Psoas muscle (tissue), 8 donors: ENCODE results near the gene KRT10. TPM values are rescaled to one million over a fixed set of nuclear protein-coding genes. Genes with fewer than 3 reads are reported as not detected.

Experiments used
- ATAC-seq, 4 donors: fragments of 200-7000 bp; cut with Tn5 transposase; one replicate each; pipeline ENCODE4 v1.9.1; 2020; ENCODE audit warnings: moderate library complexity in 3 of 4, mild to moderate bottlenecking in 2 of 4
- DNase-seq, 2 donors: peaks; one replicate each; pipeline ENCODE4 v3.0.0-alpha.2; 2020
- H3K27ac ChIP-seq: fragments of 200-600 bp; one replicate; pipeline ENCODE4 v1.8.0; 2022
- H3K27me3 ChIP-seq, 3 donors: fragments of 200-600 bp in 1 of 3; one replicate each; pipeline versions ENCODE4 v1.6.1 to v1.8.0; 2013 to 2022; ENCODE audit warnings: low read length in 2 of 3, mild to moderate bottlenecking in 2 of 3, moderate library complexity in 1 of 3; ENCODE audit not compliant: insufficient read depth in 3 of 3
- H3K36me3 ChIP-seq, 2 donors: fragments of 200-600 bp in 1 of 2; one replicate each; pipeline versions ENCODE4 v1.6.1 to v1.8.0; 2013 to 2022; ENCODE audit warnings: low read depth in 1 of 2, mild to moderate bottlenecking in 1 of 2, moderate library complexity in 1 of 2; ENCODE audit not compliant: insufficient read depth in 1 of 2
- H3K4me1 ChIP-seq: fragments of 200-600 bp; one replicate; pipeline ENCODE4 v1.8.0; 2022
- H3K4me3 ChIP-seq: fragments of 200-600 bp; one replicate; pipeline ENCODE4 v1.8.0; 2022; ENCODE audit warnings: mild to moderate bottlenecking
- H3K9me3 ChIP-seq: fragments of 200-600 bp; one replicate; pipeline ENCODE4 v1.8.0; 2022
- WGBS, 3 donors: extraction: QIAGEN DNeasy Blood & Tissue Kit; methylation state at CpG; one replicate each; pipeline versions ENCODE4 v1.1.6 to v1.1.7; 2013; 5-methylcytosine and 5-hydroxymethylcytosine counted together
- intact Hi-C, 2 donors: fragments of 100-400 bp; cut with DNase I; formaldehyde crosslinking; loops; one replicate each; pipeline versions ENCODE4 v1.11.0 to v1.14.2; 2022
- polyA plus RNA-seq, 3 donors: library from polyadenylated mRNA; stranded (reverse); fragments of 200-250 nt; gene quantifications; one replicate each; pipeline ENCODE4 v1.2.3, GENCODE V29; 2013
- total RNA-seq, 4 donors: library from RNA; stranded (reverse); fragmentation: NEBNext Ultra II Directional in 2 of 4; extraction: Animal tissue kit (Norgen Biotek cat#: 25700) in 2 of 4; gene quantifications; one replicate each; pipeline versions ENCODE4 v1.2.1 to v1.2.4, GENCODE V29; 2021 to 2023
- TF ChIP-seq, protein P1 (sequence below): fragments of 200-600 bp; IDR thresholded peaks from one replicate; pipeline ENCODE4 v1.8.0; 2022; ENCODE audit warnings: antibody characterized with exemption
- donor health status: healthy with polysubstance abuse.
- donor health status: DM: no; HTN: no; CAD: no; lungs with moderate emphysema.
- donor health status: Bipolar disorder and iron deficiency.
- donor health status: healthy.
- donor health status: DM: yes; HTN: yes; CAD: no.
- donor health status: DM: no; HTN: no; CAD: no.
- donor health status: DM: no; HTN: no; CAD: no.
- donor health status: DM: yes; HTN: yes; CAD: no.

KRT10 gene
- total and polyA plus RNA-seq, 7 donors: 23.3 to 38.8 (median 32.7) TPM

GRCh38 chr17:40848583-40849235, 26.3 kb upstream of the KRT10 start:
- H3K4me1 ChIP-seq: no peaks in the 10 kb centered on the region
- no peak overlapping the region for H3K4me3 ChIP-seq
- ATAC-seq: no peak
- peaks cover 0 to 13% (median 0%) of the 10 kb centered on the region in 3 donors for H3K27me3 ChIP-seq
- TF ChIP-seq, protein P1, sequence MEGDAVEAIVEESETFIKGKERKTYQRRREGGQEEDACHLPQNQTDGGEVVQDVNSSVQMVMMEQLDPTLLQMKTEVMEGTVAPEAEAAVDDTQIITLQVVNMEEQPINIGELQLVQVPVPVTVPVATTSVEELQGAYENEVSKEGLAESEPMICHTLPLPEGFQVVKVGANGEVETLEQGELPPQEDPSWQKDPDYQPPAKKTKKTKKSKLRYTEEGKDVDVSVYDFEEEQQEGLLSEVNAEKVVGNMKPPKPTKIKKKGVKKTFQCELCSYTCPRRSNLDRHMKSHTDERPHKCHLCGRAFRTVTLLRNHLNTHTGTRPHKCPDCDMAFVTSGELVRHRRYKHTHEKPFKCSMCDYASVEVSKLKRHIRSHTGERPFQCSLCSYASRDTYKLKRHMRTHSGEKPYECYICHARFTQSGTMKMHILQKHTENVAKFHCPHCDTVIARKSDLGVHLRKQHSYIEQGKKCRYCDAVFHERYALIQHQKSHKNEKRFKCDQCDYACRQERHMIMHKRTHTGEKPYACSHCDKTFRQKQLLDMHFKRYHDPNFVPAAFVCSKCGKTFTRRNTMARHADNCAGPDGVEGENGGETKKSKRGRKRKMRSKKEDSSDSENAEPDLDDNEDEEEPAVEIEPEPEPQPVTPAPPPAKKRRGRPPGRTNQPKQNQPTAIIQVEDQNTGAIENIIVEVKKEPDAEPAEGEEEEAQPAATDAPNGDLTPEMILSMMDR: no peak
- no peak overlapping the region for H3K27ac ChIP-seq
- WGBS, 3 donors: 69 to 100% (median 91%) methylated on average over 1 of the region's 1 CpG
- no peak for DNase-seq
- H3K36me3 ChIP-seq: no peaks in the 10 kb centered on the region
- intact Hi-C loops: no loop called here
- no peaks in the 10 kb centered on the region for H3K9me3 ChIP-seq

- H3K4me3 ChIP-seq: no peak overlapping the region
- 27 to 40% (median 34%) methylated on average over 1 of the region's 1 CpG for WGBS, 3 donors
Measured at GRCh38 chr17:40846515-40847144, 24.2 kb upstream of the KRT10 start.

DNA sequence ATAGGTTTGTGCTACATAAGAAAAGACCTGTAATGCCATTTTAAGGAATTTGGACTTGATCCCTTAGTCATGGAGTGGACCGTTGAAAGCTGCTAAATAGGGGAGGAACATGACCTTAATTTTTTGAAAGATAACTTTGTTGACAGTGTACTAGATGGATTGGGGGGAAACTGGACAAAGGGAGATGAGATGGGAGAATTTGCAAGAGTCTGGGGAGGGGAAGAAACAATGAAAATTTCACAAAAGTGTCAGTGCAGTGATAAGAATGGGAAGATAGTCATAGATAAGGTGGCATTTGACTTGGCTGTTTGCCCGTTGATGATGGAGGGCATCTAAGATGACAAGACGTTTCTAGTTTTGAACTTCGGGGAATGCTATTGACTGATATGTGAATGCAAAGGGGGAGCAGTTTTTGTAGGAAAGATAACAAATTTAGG, 22.3 kb upstream of the KRT10 start:
- TF ChIP-seq, protein P1: no peak
- no peak for ATAC-seq
- 69 to 84% (median 81%) methylated on average over 4 of the region's 4 CpGs for WGBS, 3 donors
- no peak overlapping the region for H3K27ac ChIP-seq
- peaks cover 0 to 13% (median 2%) of the 10 kb centered on the region in 3 donors for H3K27me3 ChIP-seq
- no peak overlapping the region for H3K4me3 ChIP-seq
- H3K4me1 ChIP-seq: no peaks in the 10 kb centered on the region
- intact Hi-C loops: no loop called here
- H3K36me3 ChIP-seq: no peaks in the 10 kb centered on the region
- no peak for DNase-seq
- no peaks in the 10 kb centered on the region for H3K9me3 ChIP-seq

More at GRCh38 chr17:40846515-40847144, 24.2 kb upstream of the KRT10 start:
- H3K4me1 ChIP-seq: no peaks in the 10 kb centered on the region
- H3K27me3 ChIP-seq: peaks cover 0 to 13% (median 2%) of the 10 kb centered on the region in 3 donors
- H3K9me3 ChIP-seq: no peaks in the 10 kb centered on the region
- no peak for DNase-seq
- TF ChIP-seq, protein P1: no peak
- ATAC-seq: peak in 1 of 4 donors; percentile 75
- intact Hi-C loops: no loop called here
- H3K27ac ChIP-seq: no peak overlapping the region
- H3K36me3 ChIP-seq: no peaks in the 10 kb centered on the region

GRCh38 chr17:40843242-40843641, 20.8 kb upstream of the KRT10 start:
- no peak overlapping the region for H3K27ac ChIP-seq
- 59 to 94% (median 64%) methylated on average over 3 of the region's 3 CpGs for WGBS, 3 donors
- H3K4me3 ChIP-seq: no peak overlapping the region
- intact Hi-C loops: no loop called here
- DNase-seq (no peak), ATAC-seq (no peak)
- H3K9me3 ChIP-seq: no peaks in the 10 kb centered on the region
- TF ChIP-seq, protein P1: no peak
- no peaks in the 10 kb centered on the region for H3K4me1 ChIP-seq
- no peaks in the 10 kb centered on the region for H3K36me3 ChIP-seq
- peaks cover 0 to 13% (median 2%) of the 10 kb centered on the region in 3 donors for H3K27me3 ChIP-seq
